ENCODE results near the gene LHPP.

Gene LHPP

DNA sequence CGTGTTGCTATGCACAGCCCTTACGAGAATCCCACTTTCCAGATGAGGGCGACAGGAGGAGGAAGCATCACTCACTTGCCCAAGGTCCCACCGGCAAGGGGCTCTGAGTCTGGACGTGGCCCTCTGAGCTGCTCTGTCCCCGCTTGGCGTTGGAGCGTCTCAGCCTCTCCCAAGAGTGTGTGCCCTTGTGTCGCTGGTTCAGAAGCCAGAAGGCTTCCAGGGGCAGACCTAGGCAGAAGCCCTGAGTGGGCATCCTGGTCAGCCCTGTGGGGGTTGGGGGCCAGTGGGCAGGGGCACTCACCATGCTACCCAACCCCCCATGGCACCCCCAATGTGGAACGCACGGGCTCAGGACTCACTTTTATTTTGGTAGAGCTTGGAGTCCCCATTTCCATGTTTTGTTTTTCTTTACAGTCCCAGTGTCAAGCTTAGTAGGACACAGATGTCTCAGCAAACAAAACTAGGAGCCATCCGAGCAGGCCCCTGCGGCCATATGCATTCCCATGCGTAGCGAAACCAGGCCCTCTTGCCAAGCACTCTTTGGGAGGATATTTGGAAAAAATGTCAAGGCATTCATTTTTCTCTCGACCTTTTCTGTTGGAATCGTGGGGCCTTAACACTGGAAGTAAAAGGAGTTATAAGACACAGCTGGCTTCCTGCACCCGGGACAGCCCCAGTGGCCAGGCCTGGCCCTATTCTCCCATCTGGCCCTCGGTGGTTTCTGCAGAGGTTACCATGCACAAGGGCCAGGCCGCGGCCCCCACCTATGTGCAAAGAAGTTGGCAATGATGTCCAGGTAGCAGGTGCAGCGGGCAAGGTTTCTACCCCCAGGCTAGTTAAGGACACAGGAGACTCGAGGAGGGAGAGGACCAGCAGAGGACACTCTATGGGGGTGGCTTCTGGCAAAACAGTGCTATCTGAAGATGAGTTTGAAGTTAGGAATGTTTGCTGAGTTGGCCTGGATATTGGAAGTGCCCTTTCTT is 97.0 kb downstream of the LHPP start:
- no peak for DNase-seq (ENCODE audit: low read depth)

DNA sequence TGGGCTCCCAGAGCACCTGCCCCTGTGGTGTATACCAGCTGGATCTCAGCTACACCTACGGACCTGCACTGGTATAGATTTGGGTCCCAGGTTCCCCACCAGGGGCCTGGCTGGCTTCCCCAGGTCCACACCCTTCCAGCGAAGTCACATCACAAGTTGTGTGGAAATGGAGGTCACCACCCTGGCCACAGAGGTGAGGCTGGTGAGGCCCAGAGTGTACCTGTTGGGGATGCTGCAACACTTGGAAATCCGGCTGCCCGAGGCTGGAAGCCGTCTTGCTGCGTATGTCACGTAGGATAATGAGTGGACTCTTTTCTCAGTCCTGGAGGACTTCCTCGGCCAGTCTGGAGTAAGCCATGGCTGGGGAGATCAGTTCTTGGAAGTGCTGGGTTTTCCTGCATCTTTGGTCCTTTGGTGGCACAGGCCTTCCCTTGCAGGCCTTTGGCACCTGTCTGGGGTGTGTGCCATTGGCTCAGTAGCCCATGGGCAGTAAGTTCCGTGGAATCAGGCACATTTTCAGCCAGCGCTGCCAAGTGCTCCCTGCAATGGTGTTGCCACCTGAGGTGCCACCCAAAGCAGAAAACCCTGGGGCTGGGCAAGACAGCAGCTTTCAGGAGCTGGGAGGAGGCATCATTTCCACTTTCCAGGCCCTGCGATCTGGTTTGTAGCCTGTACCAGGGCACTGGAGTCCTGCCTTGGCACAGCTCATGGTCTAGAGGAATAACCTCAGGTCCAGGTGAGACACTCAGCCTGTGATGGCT is 97.9 kb downstream of the LHPP start:
- no peak for DNase-seq (ENCODE audit: low read depth)

DNA sequence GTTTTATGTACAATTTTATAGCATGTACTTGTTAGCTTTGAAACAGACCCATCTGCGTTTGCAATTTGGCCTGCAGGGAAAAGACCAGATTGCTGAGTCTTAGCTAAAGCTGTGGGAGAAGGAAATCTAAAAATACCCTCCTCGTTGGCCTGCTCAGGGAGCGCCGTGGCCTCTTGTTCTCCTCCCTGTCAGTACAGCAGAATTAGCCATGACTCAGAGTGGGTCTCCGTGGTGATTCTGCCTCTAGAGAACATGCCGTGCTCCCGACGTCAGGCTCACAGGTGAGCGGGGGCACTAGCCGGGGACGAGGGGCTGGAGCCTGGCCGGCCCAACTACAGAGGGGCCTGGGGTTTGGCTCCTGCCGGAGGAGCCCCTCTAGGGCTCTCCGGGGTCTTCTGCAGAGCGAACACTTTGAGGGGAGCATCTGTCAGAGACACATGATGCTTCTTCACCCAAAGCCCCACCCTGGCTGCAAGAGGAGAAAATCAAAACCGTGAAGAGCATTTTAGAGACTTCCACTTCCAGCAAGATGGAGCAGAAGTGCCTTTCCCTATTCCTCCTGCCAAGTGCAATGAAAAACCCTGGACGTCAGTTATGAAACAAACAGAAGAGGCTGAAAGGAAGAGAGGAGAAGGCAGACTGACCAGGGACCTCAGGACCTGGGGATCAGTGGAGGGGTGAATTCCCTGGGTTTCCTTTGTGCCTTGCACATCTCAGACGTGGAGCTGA is 98.9 kb downstream of the LHPP start:
- DNase-seq (ENCODE audit: low read depth) = peak; percentile 82

DNA sequence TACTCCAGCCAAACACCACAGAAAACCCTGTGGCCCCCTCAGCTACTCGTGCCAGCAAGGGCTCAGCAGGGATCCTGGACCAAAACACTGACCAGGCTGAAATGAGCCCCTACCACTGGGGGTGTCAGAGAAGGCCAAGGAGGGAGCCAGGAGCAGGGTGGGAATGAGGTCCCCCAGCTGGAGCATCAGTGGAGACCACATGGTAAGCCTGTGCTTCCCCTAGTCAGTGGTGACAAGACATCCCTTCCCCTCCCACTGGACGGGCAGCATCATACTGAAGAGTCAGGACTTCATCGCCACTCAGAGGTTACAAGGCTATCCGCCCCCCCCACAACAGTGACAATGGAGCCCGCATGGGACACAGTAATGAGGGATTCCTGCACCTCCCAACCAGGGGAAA is 99.6 kb downstream of the LHPP start:
- DNase-seq (ENCODE audit: low read depth) = no peak

DNA sequence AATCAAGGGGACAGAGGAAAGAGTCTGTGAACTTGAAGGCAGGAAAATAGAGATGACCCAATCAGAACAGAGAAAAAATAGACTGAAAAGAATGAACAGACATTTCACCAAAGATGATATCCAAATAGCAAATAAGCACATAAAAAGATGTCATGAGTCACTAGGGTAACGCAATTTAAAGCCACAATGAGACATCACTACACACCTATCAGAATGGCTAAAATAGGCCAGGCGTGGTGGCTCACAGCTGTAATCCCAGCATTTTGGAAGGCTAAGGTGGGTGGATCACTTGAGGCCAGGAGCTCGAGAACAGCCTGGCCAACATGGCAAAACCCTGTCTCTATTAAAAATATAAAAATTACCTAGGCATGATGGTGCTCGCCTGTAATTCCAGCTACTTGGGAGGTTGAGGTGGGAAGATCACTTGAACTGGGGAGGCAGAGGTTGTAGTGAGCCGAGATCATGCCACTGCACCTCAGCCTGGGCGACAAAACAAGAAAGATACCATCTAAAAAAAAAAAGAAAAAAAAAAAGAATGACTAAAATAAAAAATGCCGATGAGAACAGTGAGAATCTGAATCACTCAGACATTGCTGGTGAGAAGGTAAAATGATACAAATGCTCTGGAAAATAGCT is 100.9 kb downstream of the LHPP start:
- DNase-seq (ENCODE audit: low read depth) = peak; percentile 42

DNA sequence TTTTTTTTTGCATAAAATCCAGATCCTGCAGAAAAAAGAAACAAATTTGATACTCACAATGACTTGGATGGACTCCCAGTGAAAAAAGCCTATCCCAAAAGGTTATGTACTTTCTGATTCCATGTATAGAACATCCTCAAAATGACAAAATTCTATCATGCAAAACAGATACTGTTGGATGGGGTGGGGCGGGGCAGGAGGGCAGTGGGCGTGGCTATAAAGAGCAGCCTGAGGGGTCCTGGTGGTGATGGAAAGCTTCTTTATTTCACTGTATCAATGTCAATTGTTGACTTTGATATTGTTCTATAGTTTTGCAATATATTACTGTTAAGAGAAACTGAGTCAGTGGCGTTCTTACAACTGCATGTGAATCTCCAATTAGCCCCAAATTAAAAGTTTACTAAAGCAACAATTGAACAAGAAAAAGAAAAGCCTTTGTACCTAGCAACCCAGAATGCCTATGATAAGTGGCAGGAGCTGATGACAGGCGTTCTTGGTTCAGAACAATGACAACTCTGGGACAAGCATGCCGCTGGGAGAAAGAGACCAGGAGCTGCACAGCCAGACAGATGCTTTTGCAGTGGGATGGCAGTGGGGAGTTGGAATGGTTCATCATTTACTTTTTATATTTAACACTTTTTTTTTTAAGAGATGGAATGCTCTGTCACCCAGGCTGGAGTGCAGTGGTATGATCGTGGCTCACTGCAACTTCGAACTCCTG is 101.9 kb downstream of the LHPP start:
- no peak for DNase-seq (ENCODE audit: low read depth)

DNA sequence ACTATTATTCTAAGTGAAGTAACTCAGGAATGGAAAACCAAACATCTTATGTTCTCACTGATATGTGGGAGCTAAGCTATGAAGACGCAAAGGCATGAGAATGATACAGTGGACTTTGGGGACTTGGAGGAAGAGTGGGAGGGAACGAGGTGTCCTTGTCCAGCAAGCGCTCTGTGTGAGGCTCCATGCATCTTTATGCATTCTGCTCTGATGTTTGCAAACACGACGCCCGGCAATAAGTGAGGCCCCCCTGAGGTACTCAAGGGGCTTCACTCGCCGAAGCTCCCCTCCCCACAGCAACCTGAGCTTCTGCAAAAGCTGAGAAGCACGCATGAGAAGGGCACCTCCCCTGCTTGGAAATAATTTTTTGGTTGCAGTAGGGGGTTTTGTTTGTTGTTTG is 103.3 kb downstream of the LHPP start:
- DNase-seq (ENCODE audit: low read depth) = no peak

DNA sequence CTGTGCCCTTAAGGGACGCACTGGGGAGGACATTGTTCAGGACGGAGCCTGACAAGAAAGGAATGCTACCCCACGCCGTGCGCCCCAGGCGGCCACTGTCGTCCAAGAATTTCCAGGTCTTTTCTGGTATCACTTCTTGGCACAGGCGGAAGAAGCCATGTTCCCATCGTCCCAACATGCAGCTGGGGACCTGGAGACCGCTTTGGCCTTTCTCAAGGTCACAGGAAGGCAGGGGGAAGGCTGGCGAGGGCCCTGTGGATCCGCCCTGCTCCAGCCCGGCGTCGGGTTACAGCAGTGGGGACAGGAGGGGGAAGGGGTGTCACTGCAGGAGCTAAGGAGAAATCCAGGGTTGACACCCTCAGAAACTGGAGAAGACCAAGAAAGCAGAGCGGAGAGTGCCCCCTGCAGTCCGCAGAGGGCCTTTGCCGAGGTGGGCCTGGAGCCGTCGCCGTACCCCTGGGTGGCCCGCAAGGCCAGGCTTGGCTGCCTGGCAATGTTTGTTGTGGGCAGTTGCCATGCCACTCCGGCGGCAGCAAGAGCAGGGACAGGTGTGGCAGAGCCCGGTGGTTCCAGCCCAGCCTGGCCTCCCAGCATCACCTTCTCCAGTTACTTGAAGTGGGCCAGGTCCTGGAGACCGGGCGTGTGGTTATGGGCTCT is 104.1 kb downstream of the LHPP start:
- DNase-seq (ENCODE audit: low read depth) = peak; percentile 9

DNA sequence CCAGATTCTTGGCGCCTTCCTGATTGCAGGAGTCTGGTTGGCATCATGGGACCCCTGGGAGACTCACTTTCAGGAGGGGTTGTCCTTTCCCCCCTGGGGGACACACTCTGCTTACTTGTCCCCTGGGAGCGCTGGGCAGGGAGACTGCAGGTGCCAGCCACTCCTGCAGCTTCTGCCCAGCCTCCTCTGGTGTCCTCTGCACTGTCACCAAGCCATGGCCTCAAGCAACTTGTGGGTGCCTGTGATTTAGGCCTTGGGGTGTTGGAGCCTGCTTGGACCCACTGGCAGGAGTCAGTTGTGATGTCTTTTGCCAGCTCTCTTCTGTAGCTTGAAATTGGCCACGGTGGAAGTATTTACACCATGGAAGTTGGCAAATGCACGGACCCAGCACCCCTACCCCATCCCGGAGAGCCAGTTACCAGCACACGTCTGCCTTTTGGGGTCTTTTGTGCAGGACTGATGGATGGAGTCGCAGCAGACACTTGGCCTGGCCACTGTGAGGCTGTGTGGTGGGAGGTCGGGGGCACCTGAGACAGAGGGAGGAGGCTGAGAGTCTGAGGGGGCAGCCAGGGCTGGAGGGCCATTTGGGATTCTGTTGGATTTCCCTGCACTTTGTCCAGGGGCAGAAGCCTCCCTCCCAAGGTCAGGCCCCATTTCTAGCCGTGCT is 104.7 kb downstream of the LHPP start:
- DNase-seq (ENCODE audit: low read depth) = no peak

DNA sequence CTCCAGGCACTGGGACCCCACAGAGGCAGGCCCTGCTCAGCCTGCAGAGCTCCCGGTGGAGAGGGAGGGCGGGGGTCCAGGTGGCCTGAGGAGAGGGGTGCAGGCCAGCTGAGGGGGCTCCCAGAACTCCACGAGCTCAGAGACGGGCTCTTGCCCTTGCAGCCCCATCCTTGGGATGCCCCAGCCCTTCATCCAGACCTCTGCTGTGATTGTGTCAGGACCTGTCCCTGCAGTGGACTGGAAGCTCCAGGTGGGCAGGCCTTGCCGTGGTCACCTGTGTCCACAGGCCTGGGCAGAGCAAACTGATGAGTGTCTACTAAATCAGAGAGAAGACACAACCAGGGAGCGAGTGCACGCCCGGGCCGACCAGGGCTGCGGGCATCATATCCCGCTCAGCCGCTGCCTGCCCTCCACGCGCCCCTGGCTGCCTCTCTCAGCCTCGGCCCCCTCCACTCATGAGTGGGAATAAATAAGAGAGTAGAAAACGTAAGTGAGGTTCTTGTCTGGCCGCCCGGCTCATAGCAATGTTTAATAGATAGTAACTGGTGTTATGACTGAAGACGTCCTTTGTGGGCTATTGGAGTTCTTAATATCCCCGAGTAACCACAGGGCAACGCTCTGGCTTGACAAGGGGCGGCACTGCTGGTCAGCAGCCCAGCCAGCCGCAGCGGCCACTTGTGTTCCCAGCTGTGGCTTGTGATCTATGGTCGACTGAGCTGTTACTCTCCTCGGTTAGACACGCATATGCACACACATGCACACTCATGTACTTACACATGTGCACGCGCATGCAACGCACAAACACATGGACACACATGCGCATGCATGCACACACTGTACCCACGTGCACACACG is 105.6 kb downstream of the LHPP start:
- DNase-seq (ENCODE audit: low read depth) = no peak

DNA sequence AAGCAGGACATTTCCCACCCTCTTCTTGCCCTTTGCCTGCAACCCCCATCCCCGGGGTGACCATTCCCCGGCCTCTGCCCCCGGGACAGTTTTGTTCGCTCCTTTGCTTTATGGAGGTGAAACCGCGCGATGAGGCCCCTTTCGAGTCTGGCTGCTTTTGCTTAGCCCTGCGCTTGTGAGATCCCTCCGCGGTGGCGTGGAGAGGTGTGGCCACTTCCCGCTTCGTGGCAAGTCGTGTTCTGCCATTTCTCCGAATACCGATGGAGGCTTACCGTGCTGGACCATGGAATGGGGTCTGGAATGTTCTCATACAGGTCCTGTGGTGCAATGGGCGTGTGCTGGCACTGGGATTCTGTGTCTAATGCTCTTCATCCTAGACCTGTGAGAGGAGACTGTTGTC is 106.7 kb downstream of the LHPP start:
- DNase-seq (ENCODE audit: low read depth) = no peak

DNA sequence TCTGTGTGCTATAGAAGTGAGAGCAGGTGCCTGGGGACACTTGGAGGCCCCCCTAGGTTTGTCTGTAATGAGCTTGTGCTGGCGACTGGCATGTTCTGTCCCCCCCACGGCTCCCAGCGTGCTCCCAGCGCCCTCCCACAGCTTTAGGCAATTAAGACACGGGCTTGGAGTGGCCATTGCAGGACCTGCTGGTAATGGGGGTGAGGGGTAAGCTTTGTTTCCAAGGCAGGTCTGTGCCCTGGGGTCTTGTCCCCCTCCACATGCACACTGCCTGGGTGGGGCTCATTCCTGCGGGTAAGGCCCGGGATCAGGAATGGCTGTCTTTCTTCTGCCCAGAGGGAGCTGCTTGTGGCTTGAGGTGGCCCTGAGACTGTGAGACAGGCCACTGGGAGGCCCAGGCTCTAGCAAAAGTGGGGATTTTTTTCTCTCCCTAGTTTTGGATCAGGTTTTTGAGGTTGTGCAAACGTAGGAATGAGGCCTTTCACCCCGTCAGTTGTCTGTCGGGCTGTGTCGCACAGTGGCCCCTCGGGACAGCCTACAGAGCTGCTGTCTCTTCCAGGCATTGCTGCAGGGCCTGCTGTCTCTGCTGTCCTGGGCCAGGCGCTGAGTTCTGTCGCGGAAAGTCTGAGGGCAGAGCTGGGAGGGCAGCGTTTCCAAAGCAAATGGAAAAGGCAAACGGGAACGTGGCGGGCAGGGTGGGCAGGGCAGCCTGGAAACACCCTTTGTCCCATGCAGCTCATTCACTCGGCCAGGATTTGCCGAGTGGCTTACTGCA is 107.4 kb downstream of the LHPP start:
- DNase-seq (ENCODE audit: low read depth) = no peak

DNA sequence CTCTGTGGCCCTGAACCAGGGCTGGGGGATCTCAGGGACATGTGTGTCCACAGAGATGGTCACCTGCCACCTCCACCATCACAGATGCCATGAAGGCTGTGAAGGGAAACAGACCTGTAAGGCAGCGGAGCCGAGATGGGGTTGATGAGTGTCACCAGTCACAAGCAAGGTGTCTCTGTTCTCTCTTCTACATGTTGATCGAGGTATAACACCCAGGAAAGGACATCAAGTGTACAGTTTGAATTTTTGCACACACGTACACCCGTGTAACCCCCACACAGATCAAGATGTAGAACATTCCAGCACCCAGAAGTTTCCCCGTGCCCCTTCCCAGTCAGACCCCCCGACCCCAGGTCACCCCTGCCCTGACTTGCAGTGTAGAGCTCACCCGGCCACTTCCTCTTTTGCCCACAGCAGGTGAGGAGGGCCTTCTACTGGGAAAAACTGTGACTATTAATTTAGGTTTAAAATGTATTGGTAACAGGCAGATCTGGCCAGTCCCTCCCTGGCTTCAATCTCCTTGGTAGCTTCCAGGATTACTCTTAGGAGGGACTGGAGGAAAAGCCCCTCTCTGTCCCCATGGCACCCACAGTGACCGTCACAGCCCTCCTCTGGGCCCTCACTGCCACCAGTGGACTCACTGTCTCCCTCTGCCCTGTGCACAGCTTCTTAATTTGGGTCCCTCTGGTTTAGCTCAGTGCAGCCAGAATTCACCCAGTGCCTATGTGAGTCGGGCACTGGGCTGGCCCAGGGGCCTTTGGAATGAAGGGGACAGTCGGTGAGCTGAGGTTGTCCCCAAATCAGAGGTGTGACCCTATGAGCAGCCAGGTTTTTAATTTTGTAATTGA is 108.2 kb downstream of the LHPP start:
- DNase-seq (ENCODE audit: low read depth) = no peak

DNA sequence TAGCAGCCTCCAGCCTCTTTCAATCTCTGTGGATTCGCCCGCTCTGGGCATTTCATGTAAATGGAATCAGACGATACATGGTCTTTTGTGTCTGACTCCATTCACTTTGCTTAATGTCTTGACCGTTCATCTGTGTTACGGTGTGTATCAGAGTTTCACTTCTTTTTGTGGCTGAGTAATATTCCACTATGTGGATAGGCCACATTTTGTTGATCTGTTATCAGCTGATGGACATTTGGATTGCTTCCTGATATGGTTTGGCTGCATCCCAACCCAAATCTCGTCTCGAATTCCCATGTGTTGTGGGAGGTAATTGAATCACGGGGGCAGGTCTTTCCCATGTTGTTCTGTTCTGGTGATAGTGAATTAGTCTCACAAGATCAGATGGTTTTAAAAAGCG is 109.0 kb downstream of the LHPP start:
- no peak for DNase-seq (ENCODE audit: low read depth)

DNA sequence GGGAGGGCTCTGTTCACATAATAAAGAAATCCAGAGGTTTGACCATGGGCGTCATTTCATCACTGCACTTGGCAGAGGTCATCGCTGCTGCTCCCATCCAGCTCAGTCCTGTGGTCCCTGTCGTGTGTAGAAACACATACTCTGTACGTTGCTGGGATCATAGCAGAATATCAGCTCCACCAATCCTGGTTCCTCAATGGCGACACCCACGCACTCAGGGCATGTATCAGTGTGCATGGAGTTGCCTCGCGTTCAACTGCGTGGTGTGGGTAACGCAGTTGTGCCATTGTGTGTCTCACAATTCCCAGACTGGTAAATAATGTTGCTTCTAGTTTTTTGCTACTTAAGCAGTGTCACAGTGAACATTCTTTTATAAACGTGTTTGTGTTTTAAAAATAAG is 111.1 kb downstream of the LHPP start:
- no peak for DNase-seq (ENCODE audit: low read depth)

DNA sequence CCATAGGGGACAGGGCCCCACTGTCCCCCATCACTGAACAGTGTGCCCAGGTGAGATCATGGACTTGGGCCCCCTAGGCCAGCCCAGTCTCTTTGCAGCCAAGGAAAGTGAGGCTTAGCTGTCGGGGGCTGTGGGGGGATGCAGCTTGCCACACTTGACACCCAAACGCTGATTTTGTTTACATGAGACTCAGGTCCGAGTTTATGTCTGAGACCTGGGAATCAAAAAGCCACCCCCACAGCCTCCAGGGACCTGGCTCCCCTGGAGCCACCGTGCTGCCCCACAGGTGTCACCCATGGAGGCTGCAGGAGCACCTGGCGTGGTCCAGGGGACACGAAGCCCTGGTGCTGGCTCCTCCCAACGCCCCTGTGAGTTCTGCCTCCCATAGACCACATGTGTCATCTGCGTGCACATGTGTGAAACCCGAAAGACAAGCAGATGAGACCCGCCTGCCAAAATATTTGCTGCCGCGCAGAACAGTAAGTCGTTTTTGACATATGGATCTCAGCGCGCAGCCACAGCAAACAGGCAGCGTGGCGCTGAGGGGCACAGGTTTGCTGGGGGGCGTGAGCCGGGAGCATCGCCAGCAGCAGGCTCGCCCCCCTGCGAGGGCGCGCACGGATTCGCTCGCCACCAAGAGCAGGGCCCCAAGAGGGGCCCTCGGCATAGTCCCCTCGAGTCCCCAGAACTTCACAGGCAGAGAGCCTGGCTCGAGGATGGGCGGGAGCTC is 112.3 kb downstream of the LHPP start:
- no peak for DNase-seq (ENCODE audit: low read depth)

Measured in amniotic epithelial cell (primary cell).